Gastrocnemius medialis (tissue), 4 donors: ENCODE results near the gene ASMT. TPM values are rescaled to one million over a fixed set of nuclear protein-coding genes. Genes with fewer than 3 reads are reported as not detected.

ENCODE experiments used
- ATAC-seq, 2 donors: fragments of 150-250 bp; one replicate each; pipeline ENCODE4 v1.9.1; 2016
- DNase-seq, 2 donors: peaks; one replicate each; pipeline ENCODE4 v3.0.0-alpha.2; 2019
- H3K27ac ChIP-seq, 4 donors: fragments of 200-600 bp; sonication (generic); 1 replicate in 1 of 4; 2 replicates in 3 of 4; pipeline ENCODE4 v1.5.1; 2016 to 2018; ENCODE audit warnings: mild to moderate bottlenecking in 2 of 4, moderate library complexity in 1 of 4
- H3K27me3 ChIP-seq, 3 donors: fragments of 200-600 bp; sonication (generic) in 2 of 3; 1 replicate in 1 of 3; 2 replicates in 2 of 3; pipeline versions ENCODE4 v1.5.1 to v1.6.0; 2016 to 2019; ENCODE audit warnings: mild to moderate bottlenecking in 1 of 3, moderate library complexity in 1 of 3
- H3K36me3 ChIP-seq, 2 donors: fragments of 200-600 bp; sonication (generic) in 1 of 2; one replicate each; pipeline ENCODE4 v1.5.1; 2017 to 2018
- H3K4me1 ChIP-seq, 2 donors: fragments of 200-600 bp; sonication (generic) in 1 of 2; one replicate each; pipeline ENCODE4 v1.5.1; 2016 to 2017; ENCODE audit warnings: mild to moderate bottlenecking in 2 of 2
- H3K4me3 ChIP-seq, 4 donors: fragments of 200-600 bp; sonication (generic) in 3 of 4; 1 replicate in 1 of 4; 2 replicates in 3 of 4; pipeline ENCODE4 v1.5.1; 2016 to 2019; ENCODE audit warnings: mild to moderate bottlenecking in 2 of 4
- H3K9me3 ChIP-seq, 3 donors: fragments of 200-600 bp; sonication (generic) in 2 of 3; 1 replicate in 1 of 3; 2 replicates in 2 of 3; pipeline ENCODE4 v1.5.1; 2016 to 2019
- POLR2A ChIP-seq, 2 donors: fragments of 450-650 bp; IDR thresholded peaks; one replicate each; pipeline ENCODE4 v1.6.1; 2017; ENCODE audit warnings: antibody characterized with exemption in 2 of 2, mild to moderate bottlenecking in 2 of 2, moderate library complexity in 2 of 2
- in situ Hi-C, 4 donors: fragments of 200-750 bp; cut with MboI; loops; one replicate each; pipeline versions ENCODE4 v1.15.0 to v1.8.0; 2017; ENCODE audit warnings: low sequenced_read_pairs in 4 of 4
- intact Hi-C: fragments of 100-400 bp; cut with DNase I; formaldehyde crosslinking; loops from one replicate; pipeline ENCODE4 v1.15.1; 2023; ENCODE audit warnings: low total_unique reads
- total RNA-seq, 4 donors: library from RNA; depleted of rRNA; stranded (reverse); fragments of >200 nt; gene quantifications; one replicate each; pipeline versions ENCODE4 v1.1.0 to v1.2.3, GENCODE V29; 2016
- TF ChIP-seq, protein P1 (sequence below), 5 experiments: fragments of 450-650 bp in 3 of 5; fragments of 200-600 bp in 2 of 5; sonication (generic) in 2 of 5; IDR thresholded peaks in 4 of 5; conservative IDR thresholded peaks in 1 of 5; 1 replicate in 4 of 5; 2 replicates in 1 of 5; pipeline ENCODE4 v1.5.1; 2016 to 2019; ENCODE audit warnings: antibody characterized with exemption in 5 of 5, mild to moderate bottlenecking in 3 of 5, moderate library complexity in 3 of 5

ASMT gene
- total RNA-seq, 4 donors from 2014 or later = not detected

DNA sequence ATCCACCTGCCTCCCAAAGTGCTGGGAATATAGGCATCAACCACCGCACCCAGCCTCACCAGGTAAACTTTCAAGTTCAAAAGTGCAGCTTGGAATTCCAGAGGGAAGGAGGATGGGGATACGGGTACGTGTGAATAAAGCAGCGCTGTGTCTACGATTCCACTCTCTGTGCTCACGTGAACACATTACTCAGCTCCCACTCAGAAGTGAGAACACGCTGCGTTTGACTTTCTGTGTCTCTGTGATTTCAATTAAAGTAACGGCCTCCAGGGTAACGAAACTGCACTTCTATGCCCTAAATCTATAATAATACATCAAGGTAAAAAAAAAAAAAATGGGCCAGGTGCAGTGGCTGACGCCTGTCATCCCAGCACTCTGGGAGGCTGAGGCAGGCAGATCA is 8.4 kb upstream of the ASMT start:
- DNase-seq (no peak), ATAC-seq (no peak)
- intact Hi-C loops = no loop called here
- in situ Hi-C loops = no loop called here
- Histone ChIP-seq H3K27ac (no peak overlapping the region), H3K4me1 (no peaks in the 10 kb centered on the region), H3K36me3 (peaks cover 2 to 22% of the 10 kb centered on the region in 2 donors), H3K27me3 (no peaks in the 10 kb centered on the region), H3K9me3 (no peaks in the 10 kb centered on the region), H3K4me3 (no peak overlapping the region)
- no peak for TF ChIP-seq POLR2A (IDR thresholded peaks at IDR 0.05)
- TF ChIP-seq, protein P1, sequence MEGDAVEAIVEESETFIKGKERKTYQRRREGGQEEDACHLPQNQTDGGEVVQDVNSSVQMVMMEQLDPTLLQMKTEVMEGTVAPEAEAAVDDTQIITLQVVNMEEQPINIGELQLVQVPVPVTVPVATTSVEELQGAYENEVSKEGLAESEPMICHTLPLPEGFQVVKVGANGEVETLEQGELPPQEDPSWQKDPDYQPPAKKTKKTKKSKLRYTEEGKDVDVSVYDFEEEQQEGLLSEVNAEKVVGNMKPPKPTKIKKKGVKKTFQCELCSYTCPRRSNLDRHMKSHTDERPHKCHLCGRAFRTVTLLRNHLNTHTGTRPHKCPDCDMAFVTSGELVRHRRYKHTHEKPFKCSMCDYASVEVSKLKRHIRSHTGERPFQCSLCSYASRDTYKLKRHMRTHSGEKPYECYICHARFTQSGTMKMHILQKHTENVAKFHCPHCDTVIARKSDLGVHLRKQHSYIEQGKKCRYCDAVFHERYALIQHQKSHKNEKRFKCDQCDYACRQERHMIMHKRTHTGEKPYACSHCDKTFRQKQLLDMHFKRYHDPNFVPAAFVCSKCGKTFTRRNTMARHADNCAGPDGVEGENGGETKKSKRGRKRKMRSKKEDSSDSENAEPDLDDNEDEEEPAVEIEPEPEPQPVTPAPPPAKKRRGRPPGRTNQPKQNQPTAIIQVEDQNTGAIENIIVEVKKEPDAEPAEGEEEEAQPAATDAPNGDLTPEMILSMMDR (IDR thresholded peaks at IDR 0.05 in 4 of 5, conservative IDR thresholded peaks at IDR 0.05 in 1 of 5) = no peak

DNA sequence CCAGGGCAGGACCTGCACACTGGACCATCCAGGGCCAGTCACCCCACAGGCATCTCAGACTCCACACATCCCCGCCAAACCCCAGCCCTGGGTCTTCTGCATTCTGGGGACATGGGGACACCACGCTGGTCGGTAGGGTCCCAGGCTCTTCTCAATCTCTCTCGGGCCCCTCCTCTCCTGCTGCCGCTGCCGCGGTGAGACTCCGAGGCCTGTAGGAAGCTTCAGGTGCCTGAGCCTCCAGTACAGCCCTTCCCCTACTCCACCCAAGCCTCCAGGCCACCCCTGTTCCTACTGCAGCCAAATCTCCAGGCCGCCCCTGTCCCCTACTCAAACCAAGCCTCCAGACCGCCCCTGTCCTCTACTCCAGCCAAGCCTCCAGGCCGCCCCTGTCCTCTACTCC is 5.5 kb upstream of the ASMT start:
- intact Hi-C loops = no loop called here
- TF ChIP-seq, protein P1 (IDR thresholded peaks at IDR 0.05 in 4 of 5, conservative IDR thresholded peaks at IDR 0.05 in 1 of 5) = no peak
- no peak for TF ChIP-seq POLR2A (IDR thresholded peaks at IDR 0.05)
- in situ Hi-C loops = no loop called here
- Histone ChIP-seq H3K36me3 (peaks cover 0 to 2% of the 10 kb centered on the region in 2 donors), H3K27me3 (no peaks in the 10 kb centered on the region), H3K9me3 (no peaks in the 10 kb centered on the region), H3K4me1 (no peaks in the 10 kb centered on the region), H3K27ac (no peak overlapping the region), H3K4me3 (no peak overlapping the region)
- DNase-seq (no peak), ATAC-seq (no peak)

DNA sequence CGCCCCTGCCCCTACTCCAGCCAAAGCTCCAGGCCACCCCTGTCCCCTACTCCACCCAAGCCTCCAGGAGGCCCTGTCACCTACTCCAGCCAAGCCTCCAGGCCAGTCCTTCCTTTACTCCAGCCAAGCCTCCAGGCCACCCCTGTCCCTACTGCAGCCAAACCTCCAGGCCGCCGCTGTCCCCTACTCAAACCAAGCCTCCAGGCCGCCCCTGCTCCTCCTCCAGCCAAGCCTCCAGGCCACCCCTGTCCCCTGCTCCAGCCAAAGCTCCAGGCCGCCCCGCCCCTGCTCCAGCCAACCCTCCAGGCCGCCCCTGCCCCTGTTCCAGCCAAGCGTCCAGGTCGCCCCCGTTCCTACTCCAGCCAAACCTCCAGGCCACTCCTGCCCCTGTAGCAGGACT is 5.1 kb upstream of the ASMT start:
- Histone ChIP-seq H3K9me3 (no peaks in the 10 kb centered on the region), H3K27ac (no peak overlapping the region), H3K4me1 (no peaks in the 10 kb centered on the region), H3K4me3 (no peak overlapping the region), H3K36me3 (no peaks in the 10 kb centered on the region), H3K27me3 (no peaks in the 10 kb centered on the region)
- in situ Hi-C loops = no loop called here
- TF ChIP-seq, protein P1 (IDR thresholded peaks at IDR 0.05 in 4 of 5, conservative IDR thresholded peaks at IDR 0.05 in 1 of 5) = no peak
- no peak for TF ChIP-seq POLR2A (IDR thresholded peaks at IDR 0.05)
- DNase-seq = no peak
- intact Hi-C loops = no loop called here
- no peak for ATAC-seq

DNA sequence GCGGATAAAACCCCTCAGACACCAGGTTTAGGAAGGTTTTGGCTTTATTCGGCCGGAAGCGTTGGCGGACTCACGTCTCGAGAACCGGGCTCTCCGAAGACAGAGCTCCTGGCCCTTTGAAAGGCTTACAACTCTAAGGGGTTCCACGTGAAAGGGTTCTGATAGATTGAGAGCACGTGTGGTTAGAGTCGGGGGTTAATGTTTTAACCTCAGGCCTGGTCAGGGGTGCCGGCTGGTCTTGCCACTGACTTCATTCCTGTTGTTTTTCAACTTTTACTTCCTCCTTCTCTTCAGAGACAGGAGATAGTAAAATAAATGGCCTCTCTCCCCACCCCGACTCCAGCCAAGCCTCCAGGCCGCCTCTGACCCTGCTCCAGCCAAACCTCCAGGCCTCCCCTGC is 4.7 kb upstream of the ASMT start:
- H3K9me3 ChIP-seq = no peaks in the 10 kb centered on the region
- TF ChIP-seq POLR2A (IDR thresholded peaks at IDR 0.05) = no peak
- TF ChIP-seq, protein P1 (IDR thresholded peaks at IDR 0.05 in 4 of 5, conservative IDR thresholded peaks at IDR 0.05 in 1 of 5) = no peak
- no peak overlapping the region for H3K4me3 ChIP-seq
- intact Hi-C loops (no loop called here), in situ Hi-C loops (no loop called here)
- no peaks in the 10 kb centered on the region for H3K4me1 ChIP-seq
- no peak overlapping the region for H3K27ac ChIP-seq
- no peaks in the 10 kb centered on the region for H3K36me3 ChIP-seq
- ATAC-seq = no peak
- H3K27me3 ChIP-seq = no peaks in the 10 kb centered on the region
- no peak for DNase-seq

DNA sequence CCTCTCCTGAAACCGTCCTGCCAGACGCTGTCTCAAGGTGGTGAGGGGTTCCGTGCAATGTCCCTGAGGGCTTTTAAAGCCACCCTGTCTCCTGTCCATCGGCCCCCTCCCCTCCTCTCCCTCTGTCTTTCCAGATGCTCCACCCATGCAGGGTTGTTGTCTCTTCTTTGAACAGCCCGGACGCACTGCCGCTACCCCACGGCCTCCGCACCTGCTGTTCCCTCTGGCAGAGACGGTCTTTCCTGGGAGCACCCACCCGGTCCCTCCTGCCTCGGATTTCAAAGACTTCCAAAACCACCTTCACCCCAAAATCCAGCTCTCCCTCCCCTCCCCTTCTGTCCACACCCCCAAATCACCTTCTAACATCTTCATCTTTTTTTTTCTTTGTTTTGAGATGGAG is 4.1 kb upstream of the ASMT start:
- ATAC-seq = no peak
- no peaks in the 10 kb centered on the region for H3K4me1 ChIP-seq
- intact Hi-C loops (no loop called here), in situ Hi-C loops (no loop called here)
- no peaks in the 10 kb centered on the region for H3K9me3 ChIP-seq
- no peak overlapping the region for H3K27ac ChIP-seq
- no peak for DNase-seq
- TF ChIP-seq POLR2A (IDR thresholded peaks at IDR 0.05) = no peak
- TF ChIP-seq, protein P1 (IDR thresholded peaks at IDR 0.05 in 4 of 5, conservative IDR thresholded peaks at IDR 0.05 in 1 of 5) = no peak
- no peaks in the 10 kb centered on the region for H3K27me3 ChIP-seq
- no peaks in the 10 kb centered on the region for H3K36me3 ChIP-seq
- no peak overlapping the region for H3K4me3 ChIP-seq
